Measurements from ENCODE around the gene SOX6.

DNA sequence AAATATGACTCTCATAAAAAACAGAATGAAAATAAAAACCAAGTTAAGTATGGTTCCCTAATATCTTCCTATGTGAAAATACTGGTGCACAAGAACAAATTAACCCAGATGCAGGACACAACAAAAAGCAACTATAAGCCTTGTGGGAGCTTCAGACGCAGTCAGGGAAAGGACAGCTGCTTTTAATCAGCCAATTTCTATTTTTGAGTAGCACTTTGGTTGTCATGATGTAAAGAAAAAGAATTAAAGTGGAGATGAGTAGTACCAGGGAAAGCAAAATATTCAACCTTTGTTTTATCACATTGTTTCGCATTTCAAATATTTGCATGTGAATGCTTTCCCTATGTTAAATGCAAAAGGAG is 339.9 kb downstream of the SOX6 start:
- TF ChIP-seq, protein P1, sequence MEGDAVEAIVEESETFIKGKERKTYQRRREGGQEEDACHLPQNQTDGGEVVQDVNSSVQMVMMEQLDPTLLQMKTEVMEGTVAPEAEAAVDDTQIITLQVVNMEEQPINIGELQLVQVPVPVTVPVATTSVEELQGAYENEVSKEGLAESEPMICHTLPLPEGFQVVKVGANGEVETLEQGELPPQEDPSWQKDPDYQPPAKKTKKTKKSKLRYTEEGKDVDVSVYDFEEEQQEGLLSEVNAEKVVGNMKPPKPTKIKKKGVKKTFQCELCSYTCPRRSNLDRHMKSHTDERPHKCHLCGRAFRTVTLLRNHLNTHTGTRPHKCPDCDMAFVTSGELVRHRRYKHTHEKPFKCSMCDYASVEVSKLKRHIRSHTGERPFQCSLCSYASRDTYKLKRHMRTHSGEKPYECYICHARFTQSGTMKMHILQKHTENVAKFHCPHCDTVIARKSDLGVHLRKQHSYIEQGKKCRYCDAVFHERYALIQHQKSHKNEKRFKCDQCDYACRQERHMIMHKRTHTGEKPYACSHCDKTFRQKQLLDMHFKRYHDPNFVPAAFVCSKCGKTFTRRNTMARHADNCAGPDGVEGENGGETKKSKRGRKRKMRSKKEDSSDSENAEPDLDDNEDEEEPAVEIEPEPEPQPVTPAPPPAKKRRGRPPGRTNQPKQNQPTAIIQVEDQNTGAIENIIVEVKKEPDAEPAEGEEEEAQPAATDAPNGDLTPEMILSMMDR (IDR thresholded peaks at IDR 0.05) = no peak
- TF ChIP-seq POLR2A (IDR thresholded peaks at IDR 0.05) = no peak
